Tibial nerve (tissue), 4 donors: ENCODE results near the gene DOCK9.

Experiments used
- EP300 ChIP-seq, 2 donors: sonication (generic); formaldehyde crosslinking; IDR thresholded peaks; one replicate each; pipeline ENCODE4 v1.6.1; 2017; ENCODE audit warnings: antibody characterized with exemption in 2 of 2, mild to moderate bottlenecking in 1 of 2
- POLR2A ChIP-seq, 2 donors: fragments of 450-650 bp; IDR thresholded peaks; one replicate each; pipeline ENCODE4 v1.6.1; 2017; ENCODE audit warnings: antibody characterized with exemption in 2 of 2, mild to moderate bottlenecking in 2 of 2, moderate library complexity in 2 of 2
- TF ChIP-seq, protein P1 (sequence below), 5 experiments: fragments of 200-600 bp in 3 of 5; fragments of 450-650 bp in 2 of 5; sonication (generic) in 3 of 5; IDR thresholded peaks; one replicate each; pipeline ENCODE4 v1.5.1; 2016 to 2019; ENCODE audit warnings: antibody characterized with exemption in 5 of 5, mild to moderate bottlenecking in 3 of 5, moderate library complexity in 2 of 5

DNA sequence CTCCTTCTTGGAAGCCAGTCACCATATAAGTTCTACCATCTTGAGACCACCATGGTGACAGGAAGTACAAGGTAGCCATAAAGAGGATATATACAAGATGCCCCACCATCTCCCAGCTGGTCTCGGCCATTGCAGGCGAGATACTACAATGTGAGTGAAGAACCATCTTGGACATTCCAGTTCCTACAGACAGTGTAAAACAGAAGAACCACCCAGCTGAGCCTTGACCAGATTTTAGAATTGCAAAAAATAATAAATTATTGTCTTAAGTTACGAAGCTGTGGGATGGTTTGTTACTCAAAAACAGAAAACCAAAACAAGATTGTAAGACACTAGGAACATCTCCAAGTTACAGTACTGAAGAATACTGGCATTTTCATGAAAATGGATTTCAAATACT, 43.6 kb downstream of the DOCK9 start:
- no peak for TF ChIP-seq POLR2A (IDR thresholded peaks at IDR 0.05)
- TF ChIP-seq, protein P1, sequence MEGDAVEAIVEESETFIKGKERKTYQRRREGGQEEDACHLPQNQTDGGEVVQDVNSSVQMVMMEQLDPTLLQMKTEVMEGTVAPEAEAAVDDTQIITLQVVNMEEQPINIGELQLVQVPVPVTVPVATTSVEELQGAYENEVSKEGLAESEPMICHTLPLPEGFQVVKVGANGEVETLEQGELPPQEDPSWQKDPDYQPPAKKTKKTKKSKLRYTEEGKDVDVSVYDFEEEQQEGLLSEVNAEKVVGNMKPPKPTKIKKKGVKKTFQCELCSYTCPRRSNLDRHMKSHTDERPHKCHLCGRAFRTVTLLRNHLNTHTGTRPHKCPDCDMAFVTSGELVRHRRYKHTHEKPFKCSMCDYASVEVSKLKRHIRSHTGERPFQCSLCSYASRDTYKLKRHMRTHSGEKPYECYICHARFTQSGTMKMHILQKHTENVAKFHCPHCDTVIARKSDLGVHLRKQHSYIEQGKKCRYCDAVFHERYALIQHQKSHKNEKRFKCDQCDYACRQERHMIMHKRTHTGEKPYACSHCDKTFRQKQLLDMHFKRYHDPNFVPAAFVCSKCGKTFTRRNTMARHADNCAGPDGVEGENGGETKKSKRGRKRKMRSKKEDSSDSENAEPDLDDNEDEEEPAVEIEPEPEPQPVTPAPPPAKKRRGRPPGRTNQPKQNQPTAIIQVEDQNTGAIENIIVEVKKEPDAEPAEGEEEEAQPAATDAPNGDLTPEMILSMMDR (IDR thresholded peaks at IDR 0.05): no peak
- TF ChIP-seq EP300 (IDR thresholded peaks at IDR 0.05): no peak
